GM19035 (cell line): Measurements from ENCODE around the gene OPN4.

Source experiments
- ATAC-seq: cut with Tn5 transposase; IDR thresholded peaks from one replicate; pipeline ENCODE4 v1.9.1; 2021; ENCODE audit not compliant: unreplicated experiment

The OPN4 gene

DNA sequence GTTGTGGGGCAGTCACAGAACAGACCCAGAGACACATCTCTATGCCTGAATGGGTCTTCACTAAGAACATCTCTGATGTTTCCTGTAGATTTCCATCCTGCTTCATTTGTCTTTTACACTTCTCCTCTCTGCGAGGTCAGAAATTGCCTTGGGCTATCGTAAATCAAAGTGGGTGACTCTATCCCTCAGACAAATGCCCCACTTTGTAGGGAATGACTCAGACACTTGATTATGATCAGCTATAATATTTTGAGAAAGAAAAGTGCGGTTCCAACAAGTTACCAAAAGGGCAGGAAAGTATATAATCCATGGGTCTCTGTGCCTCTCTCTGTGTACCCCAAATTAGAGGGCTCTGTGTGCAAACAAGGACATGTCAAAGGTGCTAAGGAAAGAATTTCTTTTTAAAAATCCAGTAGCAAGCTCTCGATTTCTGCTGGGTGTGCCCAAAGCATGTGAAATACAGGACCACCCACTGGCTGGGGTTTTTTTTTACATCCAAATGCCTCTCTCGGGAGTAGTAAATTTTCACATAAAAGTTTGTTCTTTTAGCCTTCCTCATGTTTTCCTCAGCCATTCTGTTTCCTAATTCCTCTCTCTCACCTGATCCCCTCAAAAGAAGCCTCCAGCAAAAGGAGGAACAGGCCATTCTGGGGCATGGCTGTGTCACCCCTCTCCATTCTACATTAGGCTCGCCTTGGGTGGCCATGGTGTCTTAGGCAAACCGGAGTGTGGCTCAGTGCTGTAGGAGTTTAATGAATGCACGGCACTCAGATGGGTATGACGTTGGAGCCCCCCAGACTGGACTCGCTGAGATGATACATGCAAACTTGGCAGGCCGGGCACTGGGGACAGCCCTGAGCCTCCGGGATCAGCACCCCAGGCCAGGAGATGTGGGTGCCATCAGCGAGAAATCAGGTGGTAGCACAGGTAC is 6.3 kb upstream of the OPN4 start:
- ATAC-seq = no peak

GRCh38 chr10:86648704-86649427 is 5.5 kb upstream of the OPN4 start:
- no peak for ATAC-seq

- no peak for ATAC-seq
These were observed 4.7 kb upstream of the OPN4 start for GRCh38 chr10:86649471-86650150.

GRCh38 chr10:86650151-86650550 is 4.2 kb upstream of the OPN4 start:
- no peak for ATAC-seq

DNA sequence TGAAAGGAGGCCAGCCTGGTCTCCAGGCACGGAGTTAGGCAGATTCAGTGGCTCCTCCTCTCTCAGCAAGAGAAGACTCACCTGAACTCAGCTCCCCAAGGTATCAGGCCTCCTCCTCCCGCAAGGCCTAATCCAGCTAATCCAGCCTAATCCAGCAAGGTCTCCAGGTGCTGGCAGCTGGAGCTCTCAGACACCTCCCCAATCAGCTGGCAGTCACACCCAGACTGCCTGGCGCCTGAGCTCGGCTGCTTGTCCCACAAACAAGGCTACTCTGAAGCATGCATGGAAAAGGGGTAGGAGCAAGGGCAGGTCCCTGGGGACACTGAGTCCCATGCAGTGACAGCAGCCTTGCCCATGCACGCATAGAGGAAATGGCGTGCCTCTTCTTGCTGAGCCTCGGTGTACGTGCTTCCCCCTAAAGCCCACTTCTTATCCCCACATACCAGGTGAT is 3.3 kb upstream of the OPN4 start:
- no peak for ATAC-seq

DNA sequence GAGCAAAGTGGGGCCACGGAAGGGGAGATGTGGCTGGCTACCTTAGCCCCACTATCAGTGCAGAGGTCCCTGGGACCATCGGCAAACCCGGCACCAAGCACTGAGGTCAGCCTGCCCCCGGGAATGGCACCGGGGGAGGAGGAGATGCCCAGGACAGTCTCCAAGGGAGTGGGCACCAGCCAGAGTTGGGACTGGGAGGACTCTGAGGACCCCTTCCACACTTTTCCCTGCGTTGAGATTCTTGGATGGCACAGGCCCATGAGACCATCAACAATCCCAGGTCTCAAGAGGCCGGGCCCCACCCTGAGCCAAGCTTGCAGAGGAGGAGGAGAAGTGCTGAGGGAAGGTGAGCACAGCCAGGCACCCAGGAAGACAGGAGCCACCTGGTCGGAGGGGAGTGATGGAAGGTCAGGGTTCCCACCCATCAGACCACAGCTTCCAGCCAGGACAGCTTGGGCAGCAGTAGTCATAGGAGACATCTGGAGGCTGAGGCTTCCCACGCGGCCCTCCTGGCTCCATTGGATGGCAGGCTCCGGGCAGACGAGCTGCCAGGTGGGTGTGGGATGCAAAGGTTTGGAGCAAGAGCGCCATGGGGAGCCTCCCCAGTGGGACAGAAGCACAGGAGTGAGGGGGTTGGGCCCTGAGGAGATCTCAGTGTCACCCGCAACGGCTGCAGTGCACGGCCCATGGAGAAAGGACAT is 2.6 kb upstream of the OPN4 start:
- no peak for ATAC-seq

- ATAC-seq = no peak
These were observed 1.8 kb upstream of the OPN4 start for GRCh38 chr10:86652361-86653202.

DNA sequence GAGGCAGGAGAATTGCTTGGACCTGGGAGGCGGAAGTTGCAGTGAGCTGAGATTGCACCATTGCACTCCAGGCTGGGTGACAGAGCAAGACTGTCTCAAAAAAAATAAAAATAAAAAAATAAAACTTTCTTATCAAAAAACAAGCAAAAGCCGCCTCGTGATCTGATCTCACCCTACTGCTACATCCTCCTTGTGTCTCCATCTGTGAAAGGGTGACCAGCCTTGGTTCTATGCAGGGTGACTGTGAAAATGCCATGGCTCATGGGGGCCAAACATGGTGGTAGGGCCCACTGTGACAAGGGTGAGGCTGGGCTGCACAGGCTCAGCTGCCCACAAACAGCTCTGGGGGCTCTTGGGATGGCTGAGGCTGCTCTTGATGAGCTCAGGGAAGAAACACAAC is 968 bp upstream of the OPN4 start:
- no peak for ATAC-seq

DNA sequence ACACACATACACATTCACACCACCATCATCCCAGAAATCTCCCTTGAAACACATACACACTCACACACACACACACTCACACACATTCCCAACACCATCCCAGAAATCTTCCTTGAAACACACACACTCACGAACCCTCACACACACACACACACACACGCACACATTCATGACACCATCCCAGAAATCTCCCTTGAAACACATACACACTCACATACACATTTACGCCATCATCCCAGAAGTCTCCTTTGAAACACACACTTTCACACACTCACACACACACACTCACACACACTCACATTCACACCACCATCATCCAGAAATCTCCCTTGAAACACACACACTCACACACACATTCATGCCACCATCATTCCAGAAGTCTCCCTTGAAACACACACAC is 360 bp upstream of the OPN4 start:
- ATAC-seq = no peak

DNA sequence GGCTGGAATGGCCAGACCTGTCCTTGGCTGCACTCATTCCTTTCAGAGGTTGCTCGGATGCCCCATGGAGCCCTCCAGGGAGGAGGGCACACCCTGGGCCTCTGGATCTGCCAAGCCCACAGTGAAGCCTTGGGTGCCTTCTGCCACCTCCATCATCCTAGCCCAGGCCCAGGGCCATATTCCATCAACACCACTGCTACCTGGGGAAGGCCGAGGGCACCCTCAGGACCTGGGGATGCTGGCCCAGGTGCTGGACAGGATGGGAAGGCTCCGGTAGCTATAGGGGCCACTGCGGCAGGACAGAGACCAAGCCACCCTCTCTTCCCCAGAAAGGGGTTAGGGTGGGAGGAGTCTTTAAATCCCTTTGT is 810 bp downstream of the OPN4 start:
- ATAC-seq = no peak

- ATAC-seq = no peak
These were observed 1.2 kb downstream of the OPN4 start for GRCh38 chr10:86655596-86655995.

- no peak for ATAC-seq
These were observed 2.7 kb downstream of the OPN4 start for GRCh38 chr10:86657011-86657395.

- ATAC-seq = no peak
These were observed 3.2 kb downstream of the OPN4 start for GRCh38 chr10:86657396-86658011.

DNA sequence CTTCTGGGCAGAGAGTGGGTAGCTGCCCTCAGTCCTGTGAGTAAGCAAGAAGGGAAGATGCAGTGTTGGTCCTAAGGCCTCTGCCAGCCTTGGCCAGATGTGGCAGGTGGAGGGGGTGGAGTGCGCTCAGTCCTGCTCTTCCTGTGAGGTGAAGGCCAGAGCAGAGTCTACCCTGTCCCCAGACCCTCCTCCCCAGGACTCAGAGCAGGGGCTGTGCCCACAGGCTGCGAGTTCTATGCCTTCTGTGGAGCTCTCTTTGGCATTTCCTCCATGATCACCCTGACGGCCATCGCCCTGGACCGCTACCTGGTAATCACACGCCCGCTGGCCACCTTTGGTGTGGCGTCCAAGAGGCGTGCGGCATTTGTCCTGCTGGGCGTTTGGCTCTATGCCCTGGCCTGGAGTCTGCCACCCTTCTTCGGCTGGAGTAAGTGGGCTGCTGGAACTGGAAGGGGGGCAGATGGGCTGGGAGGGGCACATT is 4.0 kb downstream of the OPN4 start:
- no peak for ATAC-seq

DNA sequence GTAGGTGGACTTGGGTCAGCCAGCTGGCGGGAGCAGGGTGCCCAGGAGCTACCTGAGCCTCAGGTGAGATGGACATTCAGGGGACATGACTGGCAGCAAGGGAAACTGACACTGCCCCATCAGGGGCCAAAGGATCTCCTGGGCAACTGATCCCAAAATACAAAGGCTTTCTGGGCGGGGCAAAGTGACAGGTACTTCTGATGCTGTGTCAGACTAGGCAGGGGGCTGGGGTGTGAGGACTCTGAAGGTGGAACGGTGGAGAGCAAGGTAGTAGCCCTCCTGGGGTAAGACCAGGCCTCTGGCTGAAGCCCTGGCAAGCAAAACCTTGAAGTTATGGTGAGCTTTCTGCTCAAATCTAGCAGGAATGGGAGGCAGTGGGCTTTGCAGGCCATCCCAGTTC is 4.4 kb downstream of the OPN4 start:
- no peak for ATAC-seq

GRCh38 chr10:86659161-86659691 is 4.9 kb downstream of the OPN4 start:
- ATAC-seq = no peak

GRCh38 chr10:86659721-86660453 is 5.5 kb downstream of the OPN4 start:
- ATAC-seq = no peak

- ATAC-seq = no peak
These were observed 7.0 kb downstream of the OPN4 start for GRCh38 chr10:86661161-86662025.
